Activated naive CD4-positive, alpha-beta T cell (primary cell): ENCODE data around the gene WDR64.
"Not testable (repeated sequence)": the region's sequence is repeated elsewhere in the genome, so short reads cannot be mapped to it uniquely, and the experiment has no call there.

ENCODE experiments used
- DNase-seq, 4 experiments: peaks; one replicate each; lab custom pipeline; 2025; lab: John Stamatoyannopoulos, UW

WDR64 gene

DNA sequence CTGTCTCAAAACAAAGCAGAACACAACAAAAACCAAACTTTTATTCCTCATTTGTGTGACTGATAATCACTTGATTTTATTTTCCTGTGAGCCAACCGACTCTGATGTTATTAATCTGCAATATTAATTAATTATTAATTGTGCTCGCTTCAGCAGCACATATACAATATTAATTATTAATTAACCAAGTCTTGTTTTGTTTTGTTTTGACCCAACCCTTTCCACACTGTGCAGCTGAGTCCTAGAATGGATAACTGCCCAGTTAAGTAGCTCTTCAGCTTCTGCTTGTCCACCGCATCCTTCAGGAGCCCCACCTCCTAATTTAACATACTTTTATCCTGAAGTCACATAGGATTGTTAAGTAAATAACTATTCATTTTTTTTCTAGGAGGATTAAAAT is 148.6 kb downstream of the WDR64 start:
- no peak for DNase-seq

DNA sequence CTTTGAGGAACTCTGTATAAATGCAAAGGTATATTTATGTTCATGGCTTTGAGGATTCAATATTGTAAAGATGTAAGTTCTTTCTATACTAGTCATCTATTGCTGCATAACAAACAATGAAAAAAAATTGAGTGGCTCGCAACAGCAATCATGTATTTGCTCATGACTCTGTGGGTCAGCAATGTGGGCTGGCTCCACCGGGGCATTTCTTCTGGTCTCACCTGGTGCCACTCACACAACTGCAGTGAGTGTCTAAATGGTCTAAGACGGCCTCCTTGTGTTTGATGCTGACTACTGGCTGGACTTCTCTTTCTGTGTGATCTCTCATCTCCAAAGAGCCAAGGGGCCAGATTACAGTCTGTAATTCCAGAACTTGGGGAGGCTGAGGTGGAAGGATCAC is 150.8 kb downstream of the WDR64 start:
- DNase-seq, result no peak

DNA sequence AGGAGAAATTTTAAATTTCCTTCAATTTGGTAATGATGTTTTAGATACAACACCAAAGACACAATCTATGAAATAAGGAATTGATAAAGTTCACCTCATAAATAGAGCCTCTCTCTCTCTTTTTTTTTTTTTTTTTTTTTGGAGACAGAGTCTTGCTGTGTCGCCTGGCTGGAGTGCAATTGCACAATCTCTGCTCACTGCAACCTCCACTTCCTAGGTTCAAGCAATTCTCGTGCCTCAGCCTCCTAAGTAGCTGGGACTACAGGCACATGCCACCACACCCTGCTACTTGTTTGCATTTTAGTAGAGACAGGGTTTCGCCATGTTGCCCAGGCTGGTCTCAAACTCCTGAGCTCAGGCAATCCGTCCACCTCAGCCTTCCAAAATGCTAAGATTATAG is 152.6 kb downstream of the WDR64 start:
- not testable (repeated sequence) for DNase-seq

DNA sequence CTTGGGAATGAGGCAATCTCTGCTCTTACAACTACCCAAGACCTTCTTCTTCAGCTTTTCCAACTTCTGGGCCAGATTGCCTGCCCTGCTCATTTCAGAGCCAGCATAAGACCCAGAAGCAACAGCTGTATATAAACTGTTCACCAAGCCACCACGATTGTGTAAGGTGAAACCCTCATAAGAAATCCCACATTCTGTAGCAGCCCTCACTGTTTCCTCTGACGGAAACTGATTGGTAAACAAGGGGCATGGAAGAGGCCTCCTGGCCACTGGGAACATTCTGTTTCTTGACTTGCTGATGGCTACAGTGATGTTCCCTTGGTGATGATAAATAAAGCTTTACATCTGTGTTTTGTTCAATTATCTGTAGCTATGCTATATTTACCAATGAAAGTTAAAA is 156.2 kb downstream of the WDR64 start:
- no peak for DNase-seq

DNA sequence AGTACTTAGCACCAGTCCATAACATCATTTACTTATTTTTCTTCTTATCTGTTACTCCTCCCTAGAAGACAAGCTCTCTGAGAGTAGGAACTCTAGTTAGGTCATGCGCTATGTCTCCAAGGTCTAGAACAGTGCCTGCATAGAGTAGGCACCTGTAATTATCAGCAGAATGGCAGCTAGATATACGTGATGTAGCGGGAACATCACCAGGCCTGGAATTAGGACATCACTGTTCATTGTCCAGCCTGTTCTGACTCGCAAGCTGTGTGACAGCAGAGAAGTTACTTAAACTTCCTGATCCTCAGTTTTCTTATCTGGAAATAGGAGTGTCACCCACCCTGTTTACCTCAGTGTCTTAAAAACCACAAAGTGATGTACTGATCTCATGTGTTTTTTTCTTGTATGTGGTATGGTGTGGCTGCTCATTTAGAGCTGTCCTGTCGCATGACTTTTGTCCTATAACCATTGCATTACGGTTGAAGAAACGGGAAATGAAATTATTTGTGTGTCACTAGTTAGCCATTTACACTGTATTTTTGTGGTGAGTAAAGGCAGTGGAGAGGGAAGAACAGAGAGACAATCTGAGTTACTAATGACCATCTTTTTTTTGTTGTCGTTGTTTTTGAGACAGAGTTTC is 158.8 kb downstream of the WDR64 start:
- no peak for DNase-seq

DNA sequence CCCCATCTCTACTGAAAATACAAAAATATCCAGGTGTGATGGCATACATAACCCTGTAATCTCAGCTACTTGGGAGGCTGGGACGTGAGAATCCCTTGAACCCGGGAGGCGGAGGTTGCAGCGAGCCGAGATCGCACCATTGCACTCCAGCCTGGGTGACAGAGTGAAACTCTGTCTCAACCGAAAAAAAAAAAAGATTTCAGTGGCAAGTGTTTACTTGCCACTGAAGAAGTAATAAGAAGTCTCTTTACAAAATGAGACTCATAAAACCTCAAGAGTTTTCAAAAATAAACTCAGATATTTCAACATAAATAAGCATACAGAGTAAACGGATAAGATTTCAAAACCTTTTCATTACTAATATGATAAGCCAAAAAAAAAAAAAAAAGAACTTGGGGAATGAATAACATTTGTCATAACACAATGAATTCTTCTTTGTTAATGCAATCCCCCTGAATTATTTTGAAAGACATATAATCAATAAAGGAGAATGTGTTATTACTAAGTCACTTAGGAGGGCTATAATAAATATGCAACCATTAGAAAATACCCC is 161.8 kb downstream of the WDR64 start:
- no peak for DNase-seq

DNA sequence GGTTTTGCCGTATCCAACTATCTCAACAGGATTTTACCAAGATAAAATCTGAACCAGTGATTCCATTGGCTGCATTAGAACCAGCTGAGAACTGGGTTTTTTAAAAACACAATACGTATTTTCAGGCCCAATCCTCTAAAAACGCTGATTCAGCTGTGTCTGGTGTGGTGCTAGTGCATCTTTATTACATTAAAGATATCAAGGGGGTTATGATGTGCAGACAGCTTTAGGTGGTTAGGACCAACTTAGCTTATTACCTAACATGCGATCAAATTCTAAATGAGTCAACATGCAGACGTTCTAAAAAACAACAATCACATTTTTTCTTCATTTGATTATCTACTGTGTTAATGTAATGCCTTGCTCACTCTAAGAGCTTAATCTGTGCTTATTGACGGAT is 163.9 kb downstream of the WDR64 start:
- no peak for DNase-seq

DNA sequence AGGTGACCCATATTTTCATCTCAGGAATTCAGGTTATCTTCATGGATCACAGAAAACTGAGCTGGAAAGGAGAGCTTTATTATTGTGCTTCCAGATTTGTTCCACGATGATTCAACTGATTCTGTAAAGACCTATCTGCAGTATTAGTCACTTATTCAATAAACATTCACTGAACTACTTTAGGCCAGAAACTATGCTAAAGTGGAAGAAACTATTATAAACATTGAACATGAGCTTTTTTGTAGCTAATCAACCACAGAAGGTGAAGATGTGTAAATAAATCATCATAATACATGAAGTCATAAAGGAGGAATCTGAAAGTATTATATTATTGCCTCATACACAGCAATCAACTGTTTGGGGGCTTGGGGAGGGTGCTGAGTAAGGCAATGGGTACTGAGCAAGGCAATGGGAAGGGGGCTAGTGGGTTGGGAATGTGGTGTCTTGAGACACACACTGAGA is 165.3 kb downstream of the WDR64 start:
- no peak for DNase-seq

DNA sequence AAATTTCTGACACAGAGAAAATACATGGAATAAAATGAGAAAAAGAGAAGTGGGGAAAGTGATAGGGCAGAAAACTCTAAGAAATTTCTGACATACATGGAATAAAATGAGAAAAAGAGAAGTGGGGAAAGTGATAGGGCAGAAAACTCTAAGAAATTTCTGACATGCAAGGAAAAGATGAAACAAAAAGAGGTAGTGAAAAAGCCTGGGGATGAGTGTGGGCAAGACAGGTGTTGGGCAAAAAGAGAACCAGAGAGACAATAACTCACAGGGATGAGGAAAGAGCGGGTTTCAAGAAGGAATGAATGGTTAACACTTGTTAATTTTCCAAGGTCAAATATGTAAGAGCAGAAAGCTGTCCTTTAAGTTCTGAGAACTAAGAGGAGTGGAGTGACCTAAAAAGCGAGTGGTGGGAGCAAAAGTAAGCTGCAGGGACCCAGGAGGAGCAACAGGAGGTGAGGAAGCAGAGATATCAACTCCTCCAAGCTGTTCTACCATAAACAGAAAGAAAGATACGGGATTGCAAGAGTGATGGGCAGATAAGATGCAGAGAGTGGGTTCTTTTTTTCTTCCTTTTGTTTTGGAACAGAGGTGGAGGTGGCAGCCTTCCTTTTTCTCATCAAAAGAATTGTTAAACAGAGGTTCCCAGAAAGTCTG is 166.0 kb downstream of the WDR64 start:
- DNase-seq, result no peak

DNA sequence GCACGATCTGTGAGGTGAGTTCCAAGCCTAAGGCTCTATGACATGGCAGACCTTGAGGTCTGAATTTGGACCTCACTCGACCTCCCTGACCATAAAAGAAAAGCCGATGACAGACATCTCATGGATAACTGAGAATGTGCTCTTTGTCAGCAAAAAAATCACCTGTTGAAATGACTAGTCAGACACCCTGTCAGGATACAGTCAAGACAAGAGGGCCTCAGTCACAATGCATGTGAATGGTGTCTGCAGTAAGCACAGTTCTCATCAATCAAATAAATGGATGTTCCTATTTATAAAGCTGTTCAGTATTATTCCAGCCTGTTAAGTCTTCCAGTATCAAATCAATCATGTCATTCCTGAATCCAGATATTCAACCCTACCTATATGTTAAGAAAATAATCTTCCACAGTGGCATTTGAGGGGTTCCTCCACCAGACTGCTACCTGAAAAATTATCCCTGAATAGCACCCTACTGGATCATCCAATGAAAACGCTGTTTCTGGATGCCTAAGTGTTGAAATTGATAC is 167.3 kb downstream of the WDR64 start:
- DNase-seq, result no peak

DNA sequence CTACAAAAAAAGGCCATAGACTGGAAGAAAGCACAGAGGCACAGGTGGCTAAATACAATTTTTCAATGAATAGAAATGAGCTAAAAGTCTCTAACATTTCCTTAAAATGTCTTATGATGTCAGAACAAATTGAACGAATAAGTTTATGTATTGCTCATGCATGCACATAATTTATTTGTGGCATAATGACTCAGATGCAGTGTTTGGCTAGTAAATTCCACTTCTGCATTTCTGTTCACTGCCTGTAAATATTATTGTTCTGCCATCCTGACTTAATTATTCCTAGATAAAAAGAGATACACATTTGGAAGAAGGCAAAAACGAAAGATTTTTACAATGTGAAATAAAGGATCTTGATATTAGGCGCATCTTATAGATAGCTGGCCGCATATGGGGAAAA is 169.3 kb downstream of the WDR64 start:
- no peak for DNase-seq

DNA sequence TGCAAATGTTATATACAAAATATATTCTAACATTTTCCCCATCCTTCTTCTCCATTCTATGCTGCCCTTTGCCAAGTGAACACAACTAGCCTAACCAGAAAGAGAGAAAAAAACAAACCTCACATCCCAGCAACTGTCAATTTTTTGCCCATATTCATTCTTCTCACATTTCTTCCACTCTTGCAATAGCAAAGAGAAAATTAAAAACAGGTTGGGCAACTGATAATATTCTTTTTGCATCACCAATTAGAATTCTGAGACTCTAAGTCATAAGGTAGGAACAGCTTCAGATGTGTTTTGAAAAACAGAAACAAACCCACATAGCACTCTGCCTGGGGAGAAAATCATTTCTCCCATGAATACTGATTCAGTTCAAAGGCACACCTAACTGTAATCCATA is 170.8 kb downstream of the WDR64 start:
- DNase-seq, result no peak

DNA sequence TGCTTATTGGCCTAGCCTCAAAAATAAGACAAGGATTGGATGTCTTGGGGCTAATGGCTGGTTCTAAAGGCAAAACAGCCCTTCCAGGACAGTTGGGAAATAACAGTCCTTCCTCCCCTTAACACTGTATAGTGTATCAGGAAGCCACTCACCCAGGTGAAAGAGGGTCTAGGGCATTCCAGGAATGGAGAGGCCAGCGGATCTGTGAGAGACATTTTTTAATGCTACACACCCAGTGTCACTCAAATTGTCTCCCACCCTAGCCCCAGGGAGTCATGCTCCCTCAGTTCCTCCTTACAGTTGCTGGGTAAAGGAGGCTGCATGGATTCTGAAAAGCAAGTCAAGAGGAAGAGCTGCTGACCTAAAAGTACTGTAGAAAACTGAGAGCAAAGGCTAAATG is 171.8 kb downstream of the WDR64 start:
- DNase-seq, result no peak

DNA sequence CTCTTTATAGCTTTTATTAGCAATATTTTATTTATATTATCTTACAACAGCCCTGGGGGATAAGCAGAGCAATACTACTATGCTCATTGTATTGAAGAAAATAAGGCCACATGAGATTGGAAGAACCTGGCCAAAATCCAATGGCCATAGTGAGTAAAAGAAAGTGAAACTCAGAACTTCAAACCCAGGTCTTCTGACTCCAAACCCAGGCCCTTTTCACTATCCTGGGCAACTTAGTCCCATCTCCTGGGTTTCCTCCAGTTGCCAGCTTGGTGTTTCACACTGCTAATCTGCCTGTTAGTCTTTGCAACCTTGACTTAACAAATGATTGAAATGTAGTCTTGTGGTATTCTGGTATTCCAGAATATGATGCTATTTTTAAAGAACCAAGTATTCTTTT is 173.5 kb downstream of the WDR64 start:
- DNase-seq, result no peak

DNA sequence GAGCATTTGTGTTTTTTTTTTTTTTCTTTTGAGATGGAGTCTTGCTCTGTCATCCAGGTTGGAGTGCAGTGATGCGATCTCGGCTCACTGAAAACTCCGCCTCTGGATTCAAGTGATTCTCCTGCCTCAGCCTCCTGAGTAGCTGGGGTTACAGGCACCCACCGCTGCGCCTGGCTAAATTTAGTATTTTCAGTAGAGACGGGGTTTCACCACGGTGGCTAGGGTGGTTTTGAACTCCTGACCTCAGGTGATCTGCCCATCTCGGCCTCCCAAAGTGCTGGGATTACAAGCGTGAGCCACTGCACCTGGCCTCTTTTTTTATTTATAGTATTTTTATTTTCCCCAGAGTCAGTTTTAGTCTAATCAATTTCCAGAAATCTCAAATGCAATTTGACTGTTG is 174.5 kb downstream of the WDR64 start:
- DNase-seq, result not testable (repeated sequence)

DNA sequence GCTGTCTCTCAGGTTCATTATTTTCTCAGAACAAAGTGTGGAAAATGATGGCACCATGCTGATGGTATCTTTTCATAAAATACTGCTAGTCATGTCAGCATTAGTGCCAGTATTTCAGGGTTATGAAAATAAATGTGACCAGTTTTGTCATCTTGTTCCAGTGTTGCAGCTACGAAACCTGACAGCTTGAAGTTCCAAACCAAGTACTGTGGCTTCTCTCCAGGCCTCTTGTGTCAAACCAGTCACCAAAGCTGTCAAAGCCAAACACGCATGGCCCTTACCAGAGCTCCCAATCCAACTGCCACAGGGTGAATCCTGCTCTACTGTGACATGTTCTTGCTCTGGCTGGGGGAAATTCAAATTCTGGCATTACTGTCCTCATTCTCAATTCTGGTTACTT is 175.2 kb downstream of the WDR64 start:
- DNase-seq, result no peak

DNA sequence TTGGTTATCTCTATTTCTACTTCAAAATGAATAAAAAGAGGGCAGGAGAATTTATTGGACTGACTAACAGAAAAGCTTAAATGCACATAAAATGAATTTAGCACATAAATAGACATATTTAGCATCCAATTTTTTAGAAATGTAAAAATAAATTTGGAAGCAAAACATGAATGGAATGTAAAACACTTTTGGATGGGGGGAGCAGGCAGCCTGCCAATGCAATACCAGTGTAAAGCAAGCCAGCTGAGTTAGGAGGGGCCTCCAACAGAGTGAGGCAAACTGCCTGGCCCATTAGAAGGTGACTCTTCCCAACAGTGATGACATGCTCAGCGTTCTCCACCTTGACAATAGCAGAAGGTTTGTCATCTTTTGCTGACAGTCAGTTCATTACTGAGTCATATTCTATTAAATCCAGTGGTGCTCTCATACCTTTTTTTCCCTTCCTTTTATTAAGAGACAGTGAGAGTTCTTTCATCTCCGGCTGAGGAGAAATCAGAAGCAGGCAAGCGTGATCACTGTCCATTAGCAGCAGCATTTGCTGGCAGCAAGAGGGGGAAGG is 176.5 kb downstream of the WDR64 start:
- DNase-seq, result no peak

DNA sequence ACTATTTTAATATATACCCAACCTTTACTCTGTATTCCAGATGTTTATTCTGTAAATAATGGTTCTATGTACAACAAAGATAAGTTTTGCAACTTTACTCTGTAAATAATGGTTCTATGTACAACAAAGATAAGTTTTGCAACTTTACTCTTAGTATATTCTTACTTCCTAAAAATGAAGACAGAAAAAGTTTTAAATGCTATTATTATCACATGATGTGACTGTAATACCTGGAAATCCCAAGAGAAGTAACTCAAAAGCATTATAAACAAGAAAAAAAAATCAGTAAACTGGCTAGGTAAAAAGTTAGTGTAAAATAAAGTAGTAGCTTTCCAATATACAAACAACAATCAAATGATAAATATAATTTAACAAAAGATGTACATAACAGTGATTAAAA is 177.4 kb downstream of the WDR64 start:
- DNase-seq, result no peak

DNA sequence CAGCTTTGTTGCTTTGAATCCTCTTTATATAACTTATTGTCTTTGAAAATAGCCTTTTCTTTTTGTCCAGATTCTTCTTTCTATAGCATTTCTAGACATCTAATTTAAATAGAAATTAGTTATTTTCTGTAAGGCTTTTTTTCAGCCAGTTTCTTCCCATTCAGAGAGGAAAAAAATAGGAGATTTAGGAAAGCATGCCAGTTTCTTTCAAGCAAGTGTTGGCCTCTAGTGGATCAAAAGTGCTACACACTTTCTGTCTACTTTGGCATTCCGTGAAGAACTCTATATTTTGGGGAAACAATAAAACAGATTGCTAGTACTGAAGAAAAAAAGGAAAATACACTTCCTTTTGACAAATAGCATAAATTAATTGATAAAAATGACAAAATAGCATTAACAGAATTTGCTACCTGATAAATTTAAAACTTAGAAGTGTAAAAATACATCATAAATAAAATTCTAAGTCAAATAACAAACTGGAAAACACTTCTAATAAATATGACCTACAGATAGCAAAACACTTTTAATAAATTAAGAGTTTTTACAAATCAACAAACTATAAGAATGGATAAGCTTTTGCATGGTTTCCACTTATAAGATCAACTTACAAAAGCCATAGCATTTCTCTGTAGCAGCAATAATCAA is 182.8 kb downstream of the WDR64 start:
- no peak for DNase-seq

DNA sequence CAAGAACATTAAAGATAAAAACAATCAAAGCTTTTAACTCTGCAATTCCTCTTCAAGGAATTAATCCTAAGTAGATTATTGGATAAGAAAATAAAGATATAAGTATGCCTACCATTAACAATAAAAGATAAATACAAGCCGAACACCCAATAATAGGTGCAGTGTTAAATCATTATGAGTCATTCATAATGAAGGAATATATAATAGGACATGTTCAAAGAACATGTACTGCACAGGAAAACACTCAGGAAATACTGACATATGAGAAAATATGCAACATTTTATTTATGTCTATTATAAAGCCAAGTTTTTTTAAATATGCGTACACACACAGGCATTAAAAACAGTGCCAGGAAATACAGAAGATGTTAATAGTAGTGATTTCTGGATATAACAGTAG is 184.9 kb downstream of the WDR64 start:
- DNase-seq, result no peak

DNA sequence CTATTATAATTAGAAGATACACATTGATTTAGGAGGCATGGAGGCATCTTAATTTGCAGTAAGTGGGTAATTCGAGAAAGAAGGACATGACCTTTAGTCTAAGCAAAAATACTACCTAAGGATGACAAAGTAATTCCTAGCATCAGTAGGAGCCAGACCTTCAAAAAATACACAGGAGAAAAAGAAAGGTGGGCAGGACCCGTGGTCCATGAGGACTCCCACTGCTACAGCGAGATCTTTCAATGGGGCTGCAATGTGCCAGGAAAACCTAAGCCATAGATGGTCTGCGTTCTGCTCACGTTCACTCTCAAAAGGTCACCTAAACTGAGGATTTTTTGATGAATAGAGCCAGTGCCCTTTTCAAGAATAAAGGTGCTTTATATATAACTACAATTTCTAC is 185.3 kb downstream of the WDR64 start:
- no peak for DNase-seq

DNA sequence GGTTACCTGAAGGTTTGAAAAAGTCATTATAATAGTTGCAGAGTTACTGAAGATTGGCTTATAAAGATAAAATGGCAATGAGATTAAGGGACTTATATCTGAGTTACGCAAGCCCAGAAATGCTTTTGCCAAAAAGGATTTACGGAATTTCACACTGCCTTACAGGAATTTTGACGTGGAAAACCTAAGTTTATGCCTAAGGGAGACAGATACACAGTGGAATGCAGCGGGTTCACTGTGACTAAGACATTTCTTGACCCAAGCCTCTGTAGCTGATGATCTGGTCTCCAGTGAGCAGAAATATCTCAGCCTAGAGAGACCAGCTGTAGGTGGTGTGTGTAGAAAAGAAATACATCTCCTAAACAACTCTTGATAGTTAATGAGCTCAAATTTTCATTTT is 185.8 kb downstream of the WDR64 start:
- no peak for DNase-seq

DNA sequence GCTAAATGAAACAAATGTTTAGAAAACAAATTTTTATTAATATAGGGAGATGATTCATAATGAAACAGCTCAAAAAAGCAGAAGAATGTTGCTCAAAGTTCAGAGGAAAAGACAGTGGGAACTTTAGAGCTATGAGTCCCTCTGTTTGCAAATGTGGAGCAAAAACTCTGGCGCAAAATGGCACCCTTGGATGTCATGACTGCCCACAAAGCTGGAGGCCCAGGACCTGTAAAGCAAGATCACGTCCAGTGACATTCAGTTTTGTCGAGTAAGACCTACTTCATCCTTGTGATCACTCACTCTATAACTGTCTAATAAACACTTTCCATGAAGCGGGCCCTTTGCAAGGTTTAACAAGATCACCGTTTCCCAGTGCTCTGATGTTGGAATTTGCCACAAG is 186.8 kb downstream of the WDR64 start:
- no peak for DNase-seq
